ENCODE data around the gene MYLK.

Gene MYLK

DNA sequence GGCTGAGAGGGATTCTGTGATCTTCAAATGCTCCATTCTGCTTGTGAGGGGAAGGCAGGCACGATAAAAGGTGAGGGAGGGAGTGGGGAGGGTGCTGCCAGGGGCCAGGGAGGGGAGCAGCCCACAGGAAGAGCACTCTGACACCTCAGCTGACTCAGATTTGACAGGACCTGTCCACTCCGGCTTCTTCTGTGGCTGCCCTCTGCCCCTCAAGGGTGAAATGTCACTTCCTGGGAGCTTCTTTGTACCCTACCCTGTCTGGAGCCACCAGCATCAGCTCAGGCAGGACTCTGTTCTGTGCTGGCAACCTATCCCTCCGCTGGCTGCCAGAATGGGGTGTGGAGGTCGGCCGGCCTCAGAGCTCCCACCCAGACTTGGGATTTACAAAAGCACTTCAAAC lies 185.3 kb downstream of the MYLK start:
- Histone ChIP-seq H3K23ac (ENCODE audit: low read length) (no peak overlapping the region), H3K27me3 (ENCODE audit: insufficient read depth, low read length, poor library complexity) (no peaks in the 10 kb centered on the region), H4K8ac (ENCODE audit: low read depth, low read length) (no peak overlapping the region), H3K4me2 (ENCODE audit: low read length) (no peak overlapping the region), H3K4me3 (ENCODE audit: low read length) (no peak overlapping the region), H2BK15ac (replicated peaks; ENCODE audit: low read depth) (no peak overlapping the region), H3K18ac (ENCODE audit: low read length) (no peak overlapping the region), H3K36me3 (ENCODE audit: control insufficient read depth, insufficient read depth, low read length) (no peaks in the 10 kb centered on the region), H3K4ac (ENCODE audit: low read depth, low read length) (no peak overlapping the region), H2AK5ac (ENCODE audit: low read length) (no peak overlapping the region), H4K5ac (ENCODE audit: low read length) (no peak overlapping the region), H3K79me1 (ENCODE audit: low read length) (no peaks in the 10 kb centered on the region), H3K79me2 (ENCODE audit: control insufficient read depth, insufficient read depth, low read length) (no peaks in the 10 kb centered on the region), H3K9ac (ENCODE audit: low read length) (no peak overlapping the region), H3K56ac (ENCODE audit: low read length) (no peak overlapping the region), H2BK120ac (ENCODE audit: low read depth, low read length) (no peak overlapping the region), H3K27ac (ENCODE audit: low read depth, low read length) (no peak overlapping the region), H3K4me1 (ENCODE audit: control insufficient read depth, low read depth, low read length) (peaks cover 2% of the 10 kb centered on the region), H2BK5ac (ENCODE audit: low read length) (no peak overlapping the region)
- WGBS (ENCODE audit: extremely low coverage, insufficient coverage, low lambda C conversion rate): no CpG with 5 or more reads among the region's 5 CpGs
- DNase-seq: no peak

DNA sequence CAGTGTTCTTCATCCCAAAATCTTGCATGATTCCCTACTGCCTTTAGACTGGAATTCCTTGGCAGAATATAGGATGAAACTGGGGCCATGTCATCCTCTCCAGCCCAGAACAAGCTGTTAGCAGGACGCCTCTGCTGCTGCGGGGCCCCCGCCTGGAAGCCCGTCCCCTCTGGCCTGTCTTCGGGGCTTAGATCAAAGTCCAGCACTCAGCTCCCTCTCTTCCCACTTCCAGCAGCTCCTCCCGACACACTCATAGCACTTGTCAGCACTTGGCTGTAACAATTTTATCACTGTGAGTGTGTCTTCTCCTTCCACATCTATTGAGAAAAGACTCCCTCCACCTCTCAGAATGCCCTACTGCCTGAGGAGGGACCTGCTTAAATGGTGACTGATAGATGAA lies 187.3 kb downstream of the MYLK start:
- no peak overlapping the region for H3K56ac ChIP-seq (ENCODE audit: low read length)
- H3K79me1 ChIP-seq (ENCODE audit: low read length): no peaks in the 10 kb centered on the region
- H3K9ac ChIP-seq (ENCODE audit: low read length): no peak overlapping the region
- no peak overlapping the region for H4K8ac ChIP-seq (ENCODE audit: low read depth, low read length)
- no peak overlapping the region for H3K18ac ChIP-seq (ENCODE audit: low read length)
- H3K4me1 ChIP-seq (ENCODE audit: control insufficient read depth, low read depth, low read length): peaks cover 2% of the 10 kb centered on the region
- no peak overlapping the region for H3K4ac ChIP-seq (ENCODE audit: low read depth, low read length)
- WGBS (ENCODE audit: extremely low coverage, insufficient coverage, low lambda C conversion rate): no CpG with 5 or more reads among the region's 6 CpGs
- H3K79me2 ChIP-seq (ENCODE audit: control insufficient read depth, insufficient read depth, low read length): no peaks in the 10 kb centered on the region
- no peak overlapping the region for H2BK15ac ChIP-seq (replicated peaks; ENCODE audit: low read depth)
- no peaks in the 10 kb centered on the region for H3K27me3 ChIP-seq (ENCODE audit: insufficient read depth, low read length, poor library complexity)
- H3K23ac ChIP-seq (ENCODE audit: low read length): no peak overlapping the region
- H2AK5ac ChIP-seq (ENCODE audit: low read length): no peak overlapping the region
- H3K27ac ChIP-seq (ENCODE audit: low read depth, low read length): no peak overlapping the region
- H3K4me2 ChIP-seq (ENCODE audit: low read length): no peak overlapping the region
- no peak overlapping the region for H4K5ac ChIP-seq (ENCODE audit: low read length)
- DNase-seq: no peak
- no peak overlapping the region for H2BK5ac ChIP-seq (ENCODE audit: low read length)
- no peaks in the 10 kb centered on the region for H3K36me3 ChIP-seq (ENCODE audit: control insufficient read depth, insufficient read depth, low read length)
- H3K4me3 ChIP-seq (ENCODE audit: low read length): no peak overlapping the region
- no peak overlapping the region for H2BK120ac ChIP-seq (ENCODE audit: low read depth, low read length)

GRCh38 chr3:123695731-123696640 lies 188.1 kb downstream of the MYLK start:
- no peak overlapping the region for H2BK120ac ChIP-seq (ENCODE audit: low read depth, low read length)
- no peak overlapping the region for H4K5ac ChIP-seq (ENCODE audit: low read length)
- no peak overlapping the region for H3K4ac ChIP-seq (ENCODE audit: low read depth, low read length)
- no peak overlapping the region for H3K4me2 ChIP-seq (ENCODE audit: low read length)
- H3K23ac ChIP-seq (ENCODE audit: low read length): no peak overlapping the region
- H3K56ac ChIP-seq (ENCODE audit: low read length): no peak overlapping the region
- H2AK5ac ChIP-seq (ENCODE audit: low read length): no peak overlapping the region
- DNase-seq: no peak
- H3K36me3 ChIP-seq (ENCODE audit: control insufficient read depth, insufficient read depth, low read length): no peaks in the 10 kb centered on the region
- H3K79me2 ChIP-seq (ENCODE audit: control insufficient read depth, insufficient read depth, low read length): no peaks in the 10 kb centered on the region
- H2BK5ac ChIP-seq (ENCODE audit: low read length): no peak overlapping the region
- H3K27me3 ChIP-seq (ENCODE audit: insufficient read depth, low read length, poor library complexity): no peaks in the 10 kb centered on the region
- no peaks in the 10 kb centered on the region for H3K79me1 ChIP-seq (ENCODE audit: low read length)
- peak overlapping the region; percentile 25 for H3K18ac ChIP-seq (ENCODE audit: low read length)
- no CpG with 5 or more reads among the region's 14 CpGs for WGBS (ENCODE audit: extremely low coverage, insufficient coverage, low lambda C conversion rate)
- H3K4me1 ChIP-seq (ENCODE audit: control insufficient read depth, low read depth, low read length): peaks cover 5% of the 10 kb centered on the region
- H3K27ac ChIP-seq (ENCODE audit: low read depth, low read length): no peak overlapping the region
- no peak overlapping the region for H2BK15ac ChIP-seq (replicated peaks; ENCODE audit: low read depth)
- no peak overlapping the region for H3K9ac ChIP-seq (ENCODE audit: low read length)
- no peak overlapping the region for H4K8ac ChIP-seq (ENCODE audit: low read depth, low read length)
- H3K4me3 ChIP-seq (ENCODE audit: low read length): no peak overlapping the region

- Histone ChIP-seq H3K36me3 (ENCODE audit: control insufficient read depth, insufficient read depth, low read length) (no peaks in the 10 kb centered on the region), H3K27ac (ENCODE audit: low read depth, low read length) (no peak overlapping the region), H3K79me2 (ENCODE audit: control insufficient read depth, insufficient read depth, low read length) (no peaks in the 10 kb centered on the region), H3K4me2 (ENCODE audit: low read length) (no peak overlapping the region), H2BK5ac (ENCODE audit: low read length) (no peak overlapping the region), H3K79me1 (ENCODE audit: low read length) (no peaks in the 10 kb centered on the region), H3K4me1 (ENCODE audit: control insufficient read depth, low read depth, low read length) (peaks cover 5% of the 10 kb centered on the region), H4K5ac (ENCODE audit: low read length) (no peak overlapping the region), H4K8ac (ENCODE audit: low read depth, low read length) (no peak overlapping the region), H2AK5ac (ENCODE audit: low read length) (no peak overlapping the region), H3K4me3 (ENCODE audit: low read length) (no peak overlapping the region), H3K4ac (ENCODE audit: low read depth, low read length) (no peak overlapping the region), H2BK120ac (ENCODE audit: low read depth, low read length) (no peak overlapping the region), H2BK15ac (replicated peaks; ENCODE audit: low read depth) (no peak overlapping the region), H3K27me3 (ENCODE audit: insufficient read depth, low read length, poor library complexity) (no peaks in the 10 kb centered on the region), H3K9ac (ENCODE audit: low read length) (no peak overlapping the region), H3K23ac (ENCODE audit: low read length) (no peak overlapping the region), H3K18ac (ENCODE audit: low read length) (peak overlapping the region; percentile 5), H3K56ac (ENCODE audit: low read length) (peak overlapping the region; percentile 18)
- no CpG with 5 or more reads among the region's 2 CpGs for WGBS (ENCODE audit: extremely low coverage, insufficient coverage, low lambda C conversion rate)
- DNase-seq: no peak
Measured at GRCh38 chr3:123695152-123695551, 189.0 kb downstream of the MYLK start.

DNA sequence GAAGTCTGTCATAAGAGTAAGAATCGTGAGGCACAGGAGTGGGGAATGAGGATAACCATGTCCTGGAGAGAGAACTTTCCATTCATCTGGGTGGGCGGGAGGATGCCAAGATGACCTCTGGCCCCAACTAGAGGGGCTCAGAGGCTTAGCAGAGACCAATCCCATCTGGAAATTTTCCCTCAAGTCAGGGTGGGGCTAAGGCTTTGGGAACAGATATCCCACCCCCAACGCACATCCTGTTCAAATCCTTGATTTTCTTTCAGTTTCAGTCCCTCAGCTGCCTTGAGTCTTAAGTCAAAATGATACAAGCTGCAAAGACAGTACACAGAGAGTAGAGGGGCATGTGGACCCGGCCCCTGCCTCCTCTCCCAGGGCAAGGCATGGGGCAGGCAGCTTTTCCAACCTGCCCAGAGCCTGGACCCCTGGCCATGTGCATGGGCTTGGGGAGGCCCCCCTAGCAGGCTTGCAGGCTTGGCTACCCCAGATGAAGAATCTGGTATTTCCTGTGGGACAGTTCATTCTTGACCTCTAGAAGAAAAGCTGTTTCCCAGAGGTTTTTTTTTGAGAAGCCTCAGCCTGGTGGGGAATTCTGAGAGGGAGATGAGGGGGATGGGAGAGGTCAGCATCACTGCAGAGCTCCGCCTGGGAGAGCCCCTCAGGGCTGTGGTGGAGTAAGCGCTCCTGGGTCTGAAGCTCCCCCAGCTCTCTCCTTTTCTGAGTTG lies 189.6 kb downstream of the MYLK start:
- peaks cover 5% of the 10 kb centered on the region for H3K4me1 ChIP-seq (ENCODE audit: control insufficient read depth, low read depth, low read length)

More for the DNA sequence above, 189.6 kb downstream of the MYLK start:
- Histone ChIP-seq H2AK5ac (ENCODE audit: low read length) (no peak overlapping the region), H3K27ac (ENCODE audit: low read depth, low read length) (no peak overlapping the region), H2BK120ac (ENCODE audit: low read depth, low read length) (no peak overlapping the region), H3K56ac (ENCODE audit: low read length) (no peak overlapping the region), H3K23ac (ENCODE audit: low read length) (no peak overlapping the region), H3K27me3 (ENCODE audit: insufficient read depth, low read length, poor library complexity) (no peaks in the 10 kb centered on the region), H3K4me3 (ENCODE audit: low read length) (no peak overlapping the region), H3K4me2 (ENCODE audit: low read length) (no peak overlapping the region), H4K8ac (ENCODE audit: low read depth, low read length) (no peak overlapping the region), H2BK15ac (replicated peaks; ENCODE audit: low read depth) (no peak overlapping the region), H3K36me3 (ENCODE audit: control insufficient read depth, insufficient read depth, low read length) (no peaks in the 10 kb centered on the region), H2BK5ac (ENCODE audit: low read length) (no peak overlapping the region), H3K4ac (ENCODE audit: low read depth, low read length) (no peak overlapping the region), H4K5ac (ENCODE audit: low read length) (no peak overlapping the region), H3K79me1 (ENCODE audit: low read length) (no peaks in the 10 kb centered on the region), H3K18ac (ENCODE audit: low read length) (no peak overlapping the region), H3K79me2 (ENCODE audit: control insufficient read depth, insufficient read depth, low read length) (no peaks in the 10 kb centered on the region), H3K9ac (ENCODE audit: low read length) (no peak overlapping the region)
- no peak for DNase-seq
- WGBS (ENCODE audit: extremely low coverage, insufficient coverage, low lambda C conversion rate): no CpG with 5 or more reads among the region's 6 CpGs
